Tibial nerve (tissue), 4 donors: ENCODE results near the gene SOS2.

ENCODE experiments used
- CTCF ChIP-seq, 5 experiments: fragments of 200-600 bp in 3 of 5; fragments of 450-650 bp in 2 of 5; sonication (generic) in 3 of 5; IDR thresholded peaks; one replicate each; pipeline ENCODE4 v1.5.1; 2016 to 2019; ENCODE audit warnings: antibody characterized with exemption in 5 of 5, mild to moderate bottlenecking in 3 of 5, moderate library complexity in 2 of 5
- EP300 ChIP-seq, 2 donors: sonication (generic); formaldehyde crosslinking; IDR thresholded peaks; one replicate each; pipeline ENCODE4 v1.6.1; 2017; ENCODE audit warnings: antibody characterized with exemption in 2 of 2, mild to moderate bottlenecking in 1 of 2

GRCh38 chr14:50139192-50139591, 92.2 kb downstream of the SOS2 start:
- TF ChIP-seq CTCF (IDR thresholded peaks at IDR 0.05): no peak
- TF ChIP-seq EP300 (IDR thresholded peaks at IDR 0.05): no peak
